ENCODE data around the gene SESTD1.

DNA sequence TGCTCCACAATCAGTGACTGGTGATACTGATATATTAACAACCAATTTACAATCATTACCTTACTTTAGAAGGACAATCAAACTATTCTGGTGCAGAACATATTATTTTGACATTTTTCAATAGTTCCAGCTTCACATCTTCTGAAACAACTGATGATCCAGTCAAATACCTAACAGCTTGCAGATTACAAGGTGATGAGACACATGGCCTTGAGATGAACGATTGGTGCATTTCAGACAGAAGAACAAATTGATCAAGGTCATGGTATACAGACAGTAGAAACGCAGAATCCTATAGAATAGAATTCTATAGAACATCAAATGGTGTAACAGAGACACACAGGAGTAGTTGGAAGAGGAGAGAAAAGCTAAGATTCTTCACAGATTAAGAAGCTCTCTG lies 24.8 kb downstream of the SESTD1 start:
- TF ChIP-seq, protein P1, sequence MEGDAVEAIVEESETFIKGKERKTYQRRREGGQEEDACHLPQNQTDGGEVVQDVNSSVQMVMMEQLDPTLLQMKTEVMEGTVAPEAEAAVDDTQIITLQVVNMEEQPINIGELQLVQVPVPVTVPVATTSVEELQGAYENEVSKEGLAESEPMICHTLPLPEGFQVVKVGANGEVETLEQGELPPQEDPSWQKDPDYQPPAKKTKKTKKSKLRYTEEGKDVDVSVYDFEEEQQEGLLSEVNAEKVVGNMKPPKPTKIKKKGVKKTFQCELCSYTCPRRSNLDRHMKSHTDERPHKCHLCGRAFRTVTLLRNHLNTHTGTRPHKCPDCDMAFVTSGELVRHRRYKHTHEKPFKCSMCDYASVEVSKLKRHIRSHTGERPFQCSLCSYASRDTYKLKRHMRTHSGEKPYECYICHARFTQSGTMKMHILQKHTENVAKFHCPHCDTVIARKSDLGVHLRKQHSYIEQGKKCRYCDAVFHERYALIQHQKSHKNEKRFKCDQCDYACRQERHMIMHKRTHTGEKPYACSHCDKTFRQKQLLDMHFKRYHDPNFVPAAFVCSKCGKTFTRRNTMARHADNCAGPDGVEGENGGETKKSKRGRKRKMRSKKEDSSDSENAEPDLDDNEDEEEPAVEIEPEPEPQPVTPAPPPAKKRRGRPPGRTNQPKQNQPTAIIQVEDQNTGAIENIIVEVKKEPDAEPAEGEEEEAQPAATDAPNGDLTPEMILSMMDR (IDR thresholded peaks at IDR 0.05), result no peak
- no peak for TF ChIP-seq EP300 (IDR thresholded peaks at IDR 0.05)
- TF ChIP-seq POLR2A (IDR thresholded peaks at IDR 0.05), result no peak
- no peak for TF ChIP-seq POLR2AphosphoS5 (IDR thresholded peaks at IDR 0.05)
